HCEC 1CT (cell line): ENCODE results near the gene SLC35A1.
"Not testable (repeated sequence)": the region's sequence is repeated elsewhere in the genome, so short reads cannot be mapped to it uniquely, and the experiment has no call there.

Experiments used
- DNase-seq: peaks from one replicate; pipeline ENCODE4 v3.0.0-alpha.2; 2017

Gene SLC35A1, protein sequence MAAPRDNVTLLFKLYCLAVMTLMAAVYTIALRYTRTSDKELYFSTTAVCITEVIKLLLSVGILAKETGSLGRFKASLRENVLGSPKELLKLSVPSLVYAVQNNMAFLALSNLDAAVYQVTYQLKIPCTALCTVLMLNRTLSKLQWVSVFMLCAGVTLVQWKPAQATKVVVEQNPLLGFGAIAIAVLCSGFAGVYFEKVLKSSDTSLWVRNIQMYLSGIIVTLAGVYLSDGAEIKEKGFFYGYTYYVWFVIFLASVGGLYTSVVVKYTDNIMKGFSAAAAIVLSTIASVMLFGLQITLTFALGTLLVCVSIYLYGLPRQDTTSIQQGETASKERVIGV

DNA sequence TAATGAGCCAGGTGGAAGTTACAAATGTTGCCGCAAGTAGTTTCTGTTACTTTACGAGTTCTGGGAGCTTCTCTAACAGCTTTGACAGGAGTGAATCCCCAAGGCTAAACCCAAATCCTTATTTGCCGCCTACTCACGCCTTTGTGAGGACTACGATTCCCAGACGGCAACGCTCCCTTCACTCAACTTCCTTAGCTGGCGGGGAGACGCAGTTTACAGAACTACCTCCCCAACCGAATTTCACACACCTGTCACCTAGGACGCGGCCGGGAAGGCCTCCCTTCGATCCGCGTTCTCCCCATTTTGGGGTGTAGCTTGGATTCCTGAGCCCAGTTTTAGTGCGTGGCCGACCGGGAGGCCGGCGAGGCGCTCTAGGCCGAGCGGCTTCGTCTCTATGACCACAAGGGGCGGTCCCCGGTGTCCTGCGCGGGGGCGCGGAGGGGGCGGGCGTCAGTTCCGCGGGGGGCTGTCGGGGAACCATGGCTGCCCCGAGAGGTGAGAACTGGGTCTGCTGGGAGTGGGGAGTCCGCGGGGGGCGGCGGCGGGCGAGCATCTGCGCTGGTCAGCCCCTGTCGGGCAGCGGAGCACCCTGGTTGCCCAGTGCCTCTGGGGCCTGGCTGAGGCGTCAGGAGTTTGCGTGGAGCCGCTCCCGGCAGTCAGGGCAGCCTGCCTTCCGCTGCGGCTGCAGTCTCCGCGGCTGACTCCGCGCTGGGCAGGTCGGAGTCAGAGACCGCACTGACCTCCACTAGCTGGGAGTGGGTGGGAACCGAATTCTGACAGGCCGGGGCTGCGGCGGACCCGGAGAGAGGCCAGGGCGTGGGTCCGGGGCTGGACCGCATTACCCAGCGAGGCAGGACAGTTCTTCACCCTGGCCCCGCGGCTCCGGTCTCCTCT is at the start of gene SLC35A1:
Gene SLC35A1, plus strand, starts transcription at position 450 of the 894 bp plus-strand sequence. Its CDS starts 30 bp downstream, at position 480.
- peak; percentile 78 for DNase-seq

GRCh38 chr6:87426789-87427188 is 46.0 kb upstream of the SLC35A1 start:
- DNase-seq = no peak

DNA sequence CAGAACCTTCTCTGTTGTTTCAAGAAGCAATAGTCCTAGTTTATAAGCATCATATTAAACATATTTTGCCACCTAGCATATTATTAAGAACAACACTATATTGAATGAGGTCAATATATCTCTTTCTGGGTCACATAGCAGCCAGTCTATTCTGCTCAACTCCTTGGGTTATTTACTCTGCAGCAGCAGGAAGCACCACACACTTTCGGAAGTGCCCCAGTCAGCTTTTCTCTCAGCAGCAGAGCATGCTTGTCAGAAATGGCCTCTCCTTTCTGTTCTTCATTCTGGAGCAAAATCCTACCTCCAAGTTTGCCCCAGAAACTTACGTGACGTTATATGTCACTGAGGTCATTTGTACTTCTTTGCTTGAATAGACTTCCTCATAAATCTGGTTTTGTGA is 42.3 kb upstream of the SLC35A1 start:
- no peak for DNase-seq

DNA sequence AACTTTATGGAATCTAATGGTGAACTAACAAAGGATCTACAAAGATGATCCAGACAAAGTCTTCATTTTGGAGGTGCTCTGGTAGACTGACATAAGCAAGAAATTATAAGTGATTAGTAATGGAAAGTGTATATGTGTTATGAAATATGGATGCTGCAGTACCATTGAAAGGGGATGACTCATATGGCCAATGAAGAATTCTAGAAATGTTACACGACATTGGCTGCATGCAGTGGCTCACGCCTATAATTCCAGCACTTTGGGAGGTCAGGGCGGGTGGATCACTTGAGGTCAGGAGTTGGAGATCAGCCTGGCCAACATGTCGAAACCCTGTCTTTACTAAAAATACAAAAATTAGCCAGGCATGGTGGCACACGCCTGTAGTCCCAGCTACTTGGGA is 41.5 kb upstream of the SLC35A1 start:
- peak; percentile 53 for DNase-seq

DNA sequence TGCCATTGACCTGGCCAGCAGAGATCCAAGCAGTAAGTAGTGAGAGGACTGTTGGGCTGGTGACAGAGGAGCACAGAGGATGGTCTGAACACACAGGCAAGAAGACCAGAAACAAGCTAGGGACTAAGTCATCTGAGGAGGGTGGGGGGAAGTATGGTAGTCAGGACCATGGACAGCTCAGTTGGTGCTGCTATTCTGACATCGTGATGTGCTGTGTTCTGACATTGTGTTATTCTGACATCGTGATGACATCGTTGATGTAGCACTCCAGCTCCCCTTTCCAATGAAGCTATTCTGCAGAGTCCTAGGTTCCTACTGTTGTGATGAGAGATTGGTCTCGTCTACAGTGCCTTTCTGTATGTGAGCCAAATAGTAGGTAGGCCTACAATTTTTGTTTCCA is 36.3 kb upstream of the SLC35A1 start:
- peak; percentile 45 for DNase-seq

GRCh38 chr6:87441711-87442110 is 31.1 kb upstream of the SLC35A1 start:
- DNase-seq = no peak

GRCh38 chr6:87444362-87444761 is 28.4 kb upstream of the SLC35A1 start:
- no peak for DNase-seq

DNA sequence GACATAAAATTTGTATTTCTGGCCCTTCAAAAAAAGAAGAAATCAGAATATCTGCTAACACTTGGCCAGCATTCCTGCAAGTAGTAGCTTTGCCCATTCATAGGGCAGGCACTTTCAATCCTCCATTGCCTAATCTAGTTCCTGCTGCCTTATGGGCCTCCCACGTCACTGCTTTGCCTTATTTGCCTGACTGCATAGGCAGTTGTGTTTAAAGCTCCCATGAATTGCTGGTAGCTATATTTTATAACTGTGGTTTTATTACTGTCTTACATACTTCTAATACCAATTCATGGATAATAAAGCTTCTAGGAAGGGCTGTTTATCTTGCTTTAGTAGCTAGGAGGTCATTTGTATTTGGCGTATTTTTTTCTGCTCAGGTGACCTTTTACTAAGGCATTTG is 7.7 kb upstream of the SLC35A1 start:
- no peak for DNase-seq

DNA sequence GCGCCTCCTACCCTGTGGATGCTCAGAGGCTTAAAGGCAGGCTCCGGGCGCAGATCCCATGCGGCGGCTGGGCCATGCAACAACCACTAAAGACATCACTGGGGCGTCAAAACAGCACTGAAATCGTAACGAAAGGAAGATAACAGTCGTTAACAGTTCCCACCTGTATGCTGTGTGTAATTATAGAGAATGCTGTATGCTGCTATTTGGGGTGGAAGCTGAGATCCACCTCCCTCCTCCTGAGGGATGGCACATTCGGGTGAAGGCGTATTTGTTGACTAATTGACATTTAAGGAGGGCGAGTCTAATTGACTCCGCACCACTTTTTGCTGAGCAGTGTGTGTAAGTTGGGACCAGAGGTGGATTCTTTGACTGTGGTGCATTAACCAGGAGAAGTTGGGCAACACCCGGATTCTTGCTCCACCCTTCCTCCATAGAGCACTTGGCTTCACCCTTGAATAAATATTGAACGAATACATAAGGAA is 687 bp downstream of the SLC35A1 start:
- peak; percentile 69 for DNase-seq

- DNase-seq = no peak
Observed at GRCh38 chr6:87481931-87482330, 9.2 kb downstream of the SLC35A1 start.

DNA sequence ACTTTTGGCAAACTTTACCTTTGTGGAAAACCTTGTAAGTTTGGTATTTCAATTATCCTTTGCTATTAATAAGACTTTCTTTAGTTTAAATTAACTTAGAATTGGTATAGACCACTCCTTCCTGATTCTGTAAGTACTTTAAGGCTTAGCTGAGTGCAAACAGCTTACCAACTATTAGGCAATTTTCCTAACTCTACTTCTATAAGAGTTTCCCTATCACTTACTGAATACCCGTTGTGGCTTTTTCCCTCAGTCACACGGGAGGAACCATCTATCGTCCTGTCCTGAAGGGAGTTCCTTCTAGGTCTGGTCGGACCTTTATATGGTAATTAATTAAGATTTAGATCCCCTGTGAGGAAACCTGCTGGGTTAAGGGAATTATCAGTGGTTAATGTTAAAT is 9.6 kb downstream of the SLC35A1 start:
- DNase-seq = no peak

- DNase-seq = peak; percentile 43
Observed at GRCh38 chr6:87483929-87484328, 11.2 kb downstream of the SLC35A1 start.

GRCh38 chr6:87484491-87484890 is 11.7 kb downstream of the SLC35A1 start:
- no peak for DNase-seq

- no peak for DNase-seq
Observed at GRCh38 chr6:87487555-87487954, 14.8 kb downstream of the SLC35A1 start.

- DNase-seq = not testable (repeated sequence)
Observed at GRCh38 chr6:87489326-87489725, 16.6 kb downstream of the SLC35A1 start.

GRCh38 chr6:87494761-87495422 is 22.1 kb downstream of the SLC35A1 start:
- DNase-seq = no peak

GRCh38 chr6:87498048-87498447 is 25.3 kb downstream of the SLC35A1 start:
- DNase-seq = no peak

DNA sequence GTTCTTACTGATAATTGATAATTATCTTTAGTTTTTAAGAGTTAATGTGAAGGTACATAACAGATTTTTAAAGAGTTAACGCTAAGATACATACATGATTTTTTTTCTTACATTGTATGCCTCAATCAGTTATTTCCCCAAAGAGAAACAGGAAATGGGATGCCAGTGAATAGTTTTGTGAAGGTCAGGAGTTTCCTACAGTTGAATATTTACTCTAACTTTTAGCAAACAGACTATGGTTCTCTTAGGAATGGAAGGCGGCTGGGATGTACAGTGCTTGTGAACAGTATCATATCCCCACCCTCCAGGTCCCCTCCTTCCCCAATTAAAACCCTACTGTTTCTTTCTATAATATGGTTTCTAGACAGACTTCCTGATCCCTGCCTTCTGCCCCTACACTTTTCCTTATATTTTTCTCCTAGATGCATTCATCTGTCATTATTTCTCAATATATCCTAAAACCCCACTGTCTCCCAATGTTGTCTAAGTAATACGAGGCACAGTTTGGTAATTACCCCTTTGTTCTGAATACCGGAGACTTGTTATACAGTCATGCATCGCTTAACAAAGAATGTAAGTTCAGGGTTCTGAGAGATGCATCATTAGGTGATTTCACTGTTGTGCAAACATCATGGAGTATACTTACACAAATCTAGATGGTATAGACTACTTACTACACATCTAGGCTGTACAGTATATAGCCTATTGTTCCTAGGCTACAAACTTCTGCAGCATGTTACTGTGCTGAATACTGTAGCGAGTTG is 29.2 kb downstream of the SLC35A1 start:
- no peak for DNase-seq

GRCh38 chr6:87504441-87504840 is 31.7 kb downstream of the SLC35A1 start:
- DNase-seq = no peak

DNA sequence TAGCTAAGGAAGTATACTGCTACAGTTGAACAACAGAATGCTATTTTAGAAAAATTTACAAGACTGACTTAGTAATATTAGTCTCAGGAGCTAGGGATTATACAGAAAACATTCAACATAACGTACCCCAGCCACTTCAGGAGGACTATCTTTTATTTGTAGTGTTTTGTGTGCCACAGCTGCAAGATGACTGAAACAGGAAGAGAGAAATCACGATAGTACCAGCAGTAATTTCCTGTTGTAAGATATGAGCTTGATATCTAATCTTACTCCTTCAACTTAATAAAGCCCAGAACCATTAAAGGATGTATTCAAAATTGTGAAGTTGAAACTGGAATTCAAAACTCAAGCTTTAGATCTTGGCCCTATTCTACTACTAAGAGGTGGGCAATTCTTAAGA is 42.1 kb downstream of the SLC35A1 start:
- DNase-seq = no peak

DNA sequence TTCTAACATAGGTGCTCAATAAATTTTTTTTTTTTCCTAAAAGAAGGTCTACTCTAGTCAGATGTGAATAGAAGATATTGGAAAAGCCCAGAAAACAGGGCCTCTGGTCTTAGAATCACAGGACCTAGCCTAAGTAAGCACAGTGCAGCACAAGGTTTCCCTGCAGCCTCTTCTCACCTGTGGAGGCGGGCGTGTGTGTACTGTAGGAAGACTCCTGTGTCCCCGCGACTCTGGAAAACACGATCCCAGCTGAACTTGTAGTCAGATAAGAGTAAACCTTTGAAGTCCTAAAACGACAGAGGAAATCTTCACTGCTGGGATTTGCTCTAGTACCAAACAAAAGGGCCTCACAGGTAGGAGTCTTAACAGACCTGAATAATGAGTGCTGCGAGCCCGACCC is 45.7 kb downstream of the SLC35A1 start:
- no peak for DNase-seq

DNA sequence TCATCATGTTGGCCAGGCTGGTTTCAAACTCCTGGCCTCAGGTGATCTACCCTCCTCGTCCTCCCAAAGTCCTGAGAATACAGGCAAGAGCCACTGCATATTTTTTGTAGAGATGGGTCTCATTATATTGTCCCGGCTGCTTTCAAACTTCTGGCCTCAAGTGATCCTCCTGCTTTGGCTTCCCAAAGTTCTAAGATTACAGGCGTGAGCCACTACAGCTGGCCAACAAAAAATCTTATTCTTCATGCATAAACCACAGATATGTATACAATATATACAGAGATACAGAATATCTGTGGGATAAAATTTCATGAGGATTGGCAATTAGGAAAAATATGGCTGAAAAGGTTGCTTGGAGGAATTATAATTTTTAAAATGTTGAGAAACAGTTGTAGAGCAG is 49.9 kb downstream of the SLC35A1 start:
- no peak for DNase-seq

DNA sequence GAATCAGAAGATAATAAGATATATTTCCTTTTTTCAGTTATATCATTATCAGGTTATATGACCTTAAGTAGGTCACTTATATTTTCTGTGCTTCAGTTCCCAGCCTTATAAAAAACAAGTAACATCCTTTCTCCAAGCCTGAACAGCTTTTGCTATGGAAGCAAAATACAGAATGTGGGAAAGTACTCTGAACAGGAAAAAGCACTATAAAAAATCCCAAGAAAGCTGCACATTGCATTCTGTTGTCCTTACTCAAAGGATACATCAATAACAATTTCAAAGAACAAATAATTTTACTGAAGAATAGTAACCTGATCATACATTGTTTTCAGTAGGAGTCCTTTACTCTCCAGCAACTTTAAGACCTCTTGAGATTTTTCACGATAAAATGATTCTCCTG is 56.4 kb downstream of the SLC35A1 start:
- no peak for DNase-seq
